ENCODE data around the gene PPP1R3D. TPM values are rescaled to one million over a fixed set of nuclear protein-coding genes. Genes with fewer than 3 reads are reported as not detected.

The PPP1R3D gene
- total RNA-seq, 1 experiment from 2014 or later: 2.7 TPM

DNA sequence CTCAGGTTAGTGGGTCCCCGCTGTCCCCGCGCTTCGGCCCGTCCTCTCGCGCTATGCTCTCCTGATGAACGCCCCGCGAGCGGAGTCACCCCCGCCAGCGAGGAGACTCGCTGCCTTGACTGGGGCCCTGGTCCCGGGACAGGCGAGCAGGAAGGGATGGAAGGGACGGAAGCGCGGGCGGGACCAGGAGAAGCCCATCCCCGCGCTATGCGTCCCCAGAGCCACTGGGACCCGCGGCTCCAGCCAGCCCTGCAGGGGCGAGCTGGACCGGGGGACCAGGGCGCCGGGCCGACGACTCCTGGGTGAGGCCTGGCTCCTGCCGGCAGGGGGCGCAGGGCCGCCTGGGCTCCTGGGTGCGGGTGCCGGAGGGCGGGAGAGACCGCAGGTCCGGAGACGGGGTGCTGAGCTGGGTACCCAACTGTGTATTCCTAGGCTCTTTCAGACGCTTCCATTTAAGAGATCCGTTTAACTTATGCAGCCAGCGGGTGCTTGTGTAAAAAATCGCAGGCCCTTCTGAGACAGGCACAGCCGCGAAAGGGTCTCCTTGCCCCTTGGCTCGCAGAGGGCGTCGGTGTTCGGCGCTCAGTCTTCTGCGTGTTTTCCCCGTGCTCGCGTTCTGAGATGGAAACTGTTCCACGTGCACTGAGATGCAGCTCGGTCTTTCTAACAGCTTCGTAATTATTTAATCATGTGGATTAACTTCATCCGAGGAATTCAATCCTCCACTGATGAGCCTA is 6.1 kb downstream of the PPP1R3D start:
- H3K4me3 ChIP-seq (replicated peaks in 1 of 2; ENCODE audit: low read depth in 1 of 2, low read length in 2 of 2): peak overlapping the region in 1 of 2 experiments; percentile 18; a peak in 1 of 4 replicates
- TF ChIP-seq SIN3A (IDR thresholded peaks at IDR 0.05; ENCODE audit: low read depth): no peak
- no peak for TF ChIP-seq TCF7L2 (IDR thresholded peaks at IDR 0.05; ENCODE audit: borderline replicate concordance, extremely low read depth, insufficient read depth, insufficient read length)
- TF ChIP-seq, protein P1, sequence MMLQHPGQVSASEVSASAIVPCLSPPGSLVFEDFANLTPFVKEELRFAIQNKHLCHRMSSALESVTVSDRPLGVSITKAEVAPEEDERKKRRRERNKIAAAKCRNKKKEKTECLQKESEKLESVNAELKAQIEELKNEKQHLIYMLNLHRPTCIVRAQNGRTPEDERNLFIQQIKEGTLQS (IDR thresholded peaks at IDR 0.05): no peak
- TF ChIP-seq ZFX (IDR thresholded peaks at IDR 0.05): no peak
- TF ChIP-seq CBX3 (IDR thresholded peaks at IDR 0.05; ENCODE audit: low read depth): no peak
- peak; percentile 31; the same call in 1 of the 2 replicates for TF ChIP-seq RAD21 (IDR thresholded peaks at IDR 0.05; ENCODE audit: low read depth)
- TF ChIP-seq, protein P2, sequence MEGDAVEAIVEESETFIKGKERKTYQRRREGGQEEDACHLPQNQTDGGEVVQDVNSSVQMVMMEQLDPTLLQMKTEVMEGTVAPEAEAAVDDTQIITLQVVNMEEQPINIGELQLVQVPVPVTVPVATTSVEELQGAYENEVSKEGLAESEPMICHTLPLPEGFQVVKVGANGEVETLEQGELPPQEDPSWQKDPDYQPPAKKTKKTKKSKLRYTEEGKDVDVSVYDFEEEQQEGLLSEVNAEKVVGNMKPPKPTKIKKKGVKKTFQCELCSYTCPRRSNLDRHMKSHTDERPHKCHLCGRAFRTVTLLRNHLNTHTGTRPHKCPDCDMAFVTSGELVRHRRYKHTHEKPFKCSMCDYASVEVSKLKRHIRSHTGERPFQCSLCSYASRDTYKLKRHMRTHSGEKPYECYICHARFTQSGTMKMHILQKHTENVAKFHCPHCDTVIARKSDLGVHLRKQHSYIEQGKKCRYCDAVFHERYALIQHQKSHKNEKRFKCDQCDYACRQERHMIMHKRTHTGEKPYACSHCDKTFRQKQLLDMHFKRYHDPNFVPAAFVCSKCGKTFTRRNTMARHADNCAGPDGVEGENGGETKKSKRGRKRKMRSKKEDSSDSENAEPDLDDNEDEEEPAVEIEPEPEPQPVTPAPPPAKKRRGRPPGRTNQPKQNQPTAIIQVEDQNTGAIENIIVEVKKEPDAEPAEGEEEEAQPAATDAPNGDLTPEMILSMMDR (IDR thresholded peaks at IDR 0.05 in 2 of 3, conservative IDR thresholded peaks at IDR 0.05 in 1 of 3; ENCODE audit: borderline replicate concordance in 1 of 3, insufficient read depth in 1 of 3, low read depth in 2 of 3, low read length in 2 of 3): peak; percentile 25 to 97 (median 92); a peak in 5 of 6 replicates
- DNase-seq (ENCODE audit: low read depth, low spot score) (peak; percentile 15), ATAC-seq (peak; percentile 100)
- H3K4me2 ChIP-seq (ENCODE audit: low read length): peak overlapping the region; percentile 63
- no TSS peak for BruUV-seq (replicated peaks)
- CTCF ChIA-PET: interaction anchor here (0.9 to 2.8 kb wide), 13 partner anchors 8 to 59 kb away, joined by 3 to 14 read pairs (median 5); no protein-coding TSS in a partner anchor
- intact Hi-C loops (cut with micrococcal nuclease): no loop called here
- H4K20me1 ChIP-seq (ENCODE audit: insufficient read depth): no peaks in the 10 kb centered on the region
- POLR2A ChIA-PET: no interaction called here
- RAD21 ChIA-PET (ENCODE audit: low non-redundant PET in 1 of 2, low total read pairs in 2 of 2, uncharacterized antibody in 2 of 2, unreplicated experiment in 2 of 2): no interaction called here
- H3K4me1 ChIP-seq (ENCODE audit: control insufficient read depth in 1 of 2, insufficient read depth in 2 of 2, low read length in 2 of 2): peaks cover 2 to 9% of the 10 kb centered on the region in 2 experiments; a peak in 3 of 4 replicates
- H3K9me2 ChIP-seq (ENCODE audit: insufficient read depth): no peaks in the 10 kb centered on the region
- H3K9me3 ChIP-seq (ENCODE audit: control insufficient read depth in 1 of 2, insufficient read depth in 1 of 2, low read depth in 1 of 2, low read length in 2 of 2): no peaks in the 10 kb centered on the region
- H3K27me3 ChIP-seq (ENCODE audit: insufficient read depth, low read length): no peaks in the 10 kb centered on the region; the same call in 1 of the 2 replicates
- no peaks in the 10 kb centered on the region for H3K36me3 ChIP-seq (ENCODE audit: control insufficient read depth in 1 of 2, insufficient read depth in 2 of 2, low read length in 2 of 2)
- H2AFZ ChIP-seq (ENCODE audit: low read depth, low read length, poor library complexity, severe bottlenecking): peak overlapping the region; percentile 74
- H3K79me2 ChIP-seq (ENCODE audit: insufficient read depth, low read length): no peaks in the 10 kb centered on the region
- H3K9ac ChIP-seq (ENCODE audit: low read length): no peak overlapping the region
- H3K27ac ChIP-seq (ENCODE audit: low read depth, low read length): no peak overlapping the region
